ENCODE data around the gene KANSL1. TPM values are rescaled to one million over a fixed set of nuclear protein-coding genes. Genes with fewer than 3 reads are reported as not detected.

Gene KANSL1
- total and polyA plus RNA-seq, 9 of the 15 experiments (the other 6 are each of a cell fraction or from before 2014, with no cell fraction given), result 3.6 to 55.4 (median 31.8) TPM

GRCh38 chr17:46192439-46193150 is 634 bp downstream of the KANSL1 start (continued):
- TF ChIP-seq REST (IDR thresholded peaks at IDR 0.05; ENCODE audit: borderline replicate concordance) (peak; percentile 18; the same call in 1 of the 2 replicates), REST (CRISPR knock-in tag; IDR thresholded peaks at IDR 0.05; ENCODE audit: low read depth) (no peak), ZFP36 (IDR thresholded peaks at IDR 0.05; ENCODE audit: low read depth, low read length, partially characterized antibody) (peak; percentile 58), MITF (IDR thresholded peaks at IDR 0.05) (peak; percentile 56; the same call in 1 of the 2 replicates), ZNF146 (CRISPR knock-in tag; IDR thresholded peaks at IDR 0.05; ENCODE audit: unreplicated experiment) (no peak), HDAC3 (IDR thresholded peaks at IDR 0.05; ENCODE audit: borderline replicate concordance, partially characterized antibody) (peak; percentile 14), PTBP1 (IDR thresholded peaks at IDR 0.05; ENCODE audit: low read depth, low read length) (peak; percentile 27; the same call in 1 of the 2 replicates), THAP12 (CRISPR knock-in tag; IDR thresholded peaks at IDR 0.05) (peak; percentile 85; the same call in 1 of the 2 replicates), TFE3 (CRISPR knock-in tag; IDR thresholded peaks at IDR 0.05) (peak; percentile 69), E2F6 (IDR thresholded peaks at IDR 0.05; ENCODE audit: borderline replicate concordance in 1 of 2, extremely low read depth in 1 of 2, insufficient read depth in 1 of 2, insufficient read length in 1 of 2, low read depth in 1 of 2, low read length in 1 of 2, poor library complexity in 1 of 2, severe bottlenecking in 1 of 2) (peak; percentile 15 to 40), POLR2B (IDR thresholded peaks at IDR 0.05; ENCODE audit: low read depth, partially characterized antibody) (peak; percentile 35)

Measured in K562 (cell line).